Thyroid gland (tissue), 4 donors: ENCODE data around the gene CTXN3. TPM values are rescaled to one million over a fixed set of nuclear protein-coding genes. Genes with fewer than 3 reads are reported as not detected.

Experiments
- DNase-seq, 2 donors: peaks; one replicate each; pipeline ENCODE4 v3.0.0-alpha.2; 2019
- H3K27ac ChIP-seq, 3 donors: fragments of 200-600 bp; sonication (generic); 1 replicate in 2 of 3; 2 replicates in 1 of 3; pipeline ENCODE4 v1.5.1; 2016 to 2019; ENCODE audit warnings: mild to moderate bottlenecking in 1 of 3, moderate library complexity in 1 of 3
- H3K27me3 ChIP-seq: fragments of 200-600 bp; sonication (generic); one replicate; pipeline ENCODE4 v1.5.1; 2019
- H3K36me3 ChIP-seq, 2 donors: fragments of 200-600 bp; sonication (generic); one replicate each; pipeline ENCODE4 v1.5.1; 2016 to 2019
- H3K4me1 ChIP-seq, 2 donors: fragments of 200-600 bp; sonication (generic); one replicate each; pipeline ENCODE4 v1.5.1; 2017 to 2019
- H3K4me3 ChIP-seq, 3 donors: fragments of 200-600 bp; sonication (generic); replicated peaks in 1 of 3; 1 replicate in 2 of 3; 2 replicates in 1 of 3; pipeline ENCODE4 v1.5.1; 2016; ENCODE audit warnings: mild to moderate bottlenecking in 1 of 3
- H3K9me3 ChIP-seq: fragments of 200-600 bp; sonication (generic); one replicate; pipeline ENCODE4 v1.5.1; 2017
- POLR2A ChIP-seq, 2 donors: fragments of 450-650 bp; IDR thresholded peaks; one replicate each; pipeline ENCODE4 v1.6.1; 2017; ENCODE audit warnings: antibody characterized with exemption in 2 of 2, mild to moderate bottlenecking in 2 of 2, moderate library complexity in 1 of 2
- WGBS, 2 donors: methylation state at CpG; one replicate each; pipeline ENCODE4 v1.1.5; 2017; 5-methylcytosine and 5-hydroxymethylcytosine counted together
- intact Hi-C: fragments of 100-400 bp; cut with DNase I; formaldehyde crosslinking; loops from one replicate; pipeline ENCODE4 v1.15.1; 2023
- total RNA-seq, 4 donors: library from RNA; depleted of rRNA; stranded (reverse); fragments of >200 nt; gene quantifications; one replicate each; pipeline ENCODE4 v1.2.3, GENCODE V29; 2016
- TF ChIP-seq, protein P1 (sequence below), 6 experiments: fragments of 200-600 bp in 3 of 6; fragments of 450-650 bp in 3 of 6; sonication (generic) in 3 of 6; IDR thresholded peaks; one replicate each; pipeline ENCODE4 v1.5.1; 2016 to 2019; ENCODE audit warnings: antibody characterized with exemption in 6 of 6, mild to moderate bottlenecking in 2 of 6, inconsistent platforms in 1 of 6, moderate library complexity in 1 of 6

The CTXN3 gene
- total RNA-seq, 4 donors from 2014 or later = not detected

DNA sequence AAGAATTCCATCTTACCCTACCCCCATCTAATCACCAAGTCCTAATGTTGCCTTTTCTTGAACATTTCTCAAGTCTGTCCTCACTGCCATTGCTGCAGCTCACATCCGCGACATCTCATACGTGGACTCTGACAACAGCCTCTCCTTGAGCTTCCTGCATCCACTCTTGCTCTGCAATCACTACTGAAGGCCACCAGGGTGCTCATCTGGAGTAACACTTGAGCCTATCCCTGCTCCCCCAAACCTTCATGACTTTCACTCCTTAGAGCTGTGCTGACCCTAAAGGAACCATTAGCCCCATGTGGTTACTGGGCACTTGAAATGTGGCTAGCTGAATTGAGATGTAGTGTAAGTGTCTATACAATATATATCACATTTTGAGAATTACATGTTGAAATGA, 46.4 kb upstream of the CTXN3 start:
- no peak overlapping the region for H3K27ac ChIP-seq
- H3K9me3 ChIP-seq = no peaks in the 10 kb centered on the region
- no peaks in the 10 kb centered on the region for H3K36me3 ChIP-seq
- no peak for TF ChIP-seq POLR2A (IDR thresholded peaks at IDR 0.05)
- TF ChIP-seq, protein P1, sequence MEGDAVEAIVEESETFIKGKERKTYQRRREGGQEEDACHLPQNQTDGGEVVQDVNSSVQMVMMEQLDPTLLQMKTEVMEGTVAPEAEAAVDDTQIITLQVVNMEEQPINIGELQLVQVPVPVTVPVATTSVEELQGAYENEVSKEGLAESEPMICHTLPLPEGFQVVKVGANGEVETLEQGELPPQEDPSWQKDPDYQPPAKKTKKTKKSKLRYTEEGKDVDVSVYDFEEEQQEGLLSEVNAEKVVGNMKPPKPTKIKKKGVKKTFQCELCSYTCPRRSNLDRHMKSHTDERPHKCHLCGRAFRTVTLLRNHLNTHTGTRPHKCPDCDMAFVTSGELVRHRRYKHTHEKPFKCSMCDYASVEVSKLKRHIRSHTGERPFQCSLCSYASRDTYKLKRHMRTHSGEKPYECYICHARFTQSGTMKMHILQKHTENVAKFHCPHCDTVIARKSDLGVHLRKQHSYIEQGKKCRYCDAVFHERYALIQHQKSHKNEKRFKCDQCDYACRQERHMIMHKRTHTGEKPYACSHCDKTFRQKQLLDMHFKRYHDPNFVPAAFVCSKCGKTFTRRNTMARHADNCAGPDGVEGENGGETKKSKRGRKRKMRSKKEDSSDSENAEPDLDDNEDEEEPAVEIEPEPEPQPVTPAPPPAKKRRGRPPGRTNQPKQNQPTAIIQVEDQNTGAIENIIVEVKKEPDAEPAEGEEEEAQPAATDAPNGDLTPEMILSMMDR (IDR thresholded peaks at IDR 0.05) = no peak
- DNase-seq = no peak
- H3K4me3 ChIP-seq = no peak overlapping the region
- no peaks in the 10 kb centered on the region for H3K27me3 ChIP-seq
- intact Hi-C loops = no loop called here
- H3K4me1 ChIP-seq = peaks cover 12 to 13% of the 10 kb centered on the region in 2 donors
- WGBS, 2 donors = 93 to 96% methylated on average over 3 of the region's 3 CpGs

DNA sequence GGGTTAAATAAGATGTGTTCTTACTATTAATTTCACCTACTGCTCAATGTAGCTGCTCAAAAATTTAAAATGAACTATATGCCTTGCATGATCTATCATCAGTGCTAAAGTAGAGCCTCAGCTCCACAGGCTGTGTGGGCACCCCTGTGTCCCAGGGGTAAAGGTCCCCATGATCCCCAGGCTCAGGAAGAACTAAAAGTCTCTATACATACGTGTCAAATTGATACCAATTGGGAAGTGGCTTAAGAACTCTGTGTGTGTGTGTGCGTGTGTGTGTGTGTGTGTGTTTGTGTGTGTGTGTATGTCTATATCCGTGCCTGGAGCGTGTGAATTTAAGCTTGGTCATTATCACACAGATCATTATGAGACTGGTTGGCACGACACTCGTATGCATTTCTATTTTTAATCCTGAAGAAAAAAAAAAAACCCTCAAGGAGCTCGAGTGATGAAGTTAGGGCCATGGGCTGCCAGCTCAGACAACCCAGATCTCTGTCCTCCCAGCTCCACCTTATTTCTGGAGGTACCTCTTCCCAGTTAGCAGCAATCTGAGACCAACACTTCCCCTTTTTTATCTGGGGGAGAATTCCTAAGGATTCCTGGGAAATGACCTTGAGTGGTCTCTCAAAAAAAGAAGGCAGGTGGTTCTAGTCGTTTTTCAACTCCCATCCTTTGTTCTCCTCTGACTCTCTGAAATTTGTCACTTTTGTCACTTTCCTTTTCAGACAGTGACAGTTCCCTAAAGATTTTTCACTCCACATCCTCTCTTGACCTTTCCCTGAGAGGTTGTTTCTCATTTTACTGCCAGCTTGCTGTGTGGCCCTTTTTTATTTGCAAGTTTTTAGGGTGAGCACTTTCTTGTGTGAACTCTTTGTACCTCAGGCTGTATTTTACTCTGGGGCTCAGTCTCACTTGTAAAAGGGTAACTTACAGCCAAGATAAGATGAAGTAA, 45.7 kb upstream of the CTXN3 start:
- TF ChIP-seq, protein P1 (IDR thresholded peaks at IDR 0.05) = no peak
- Histone ChIP-seq H3K9me3 (no peaks in the 10 kb centered on the region), H3K27me3 (no peaks in the 10 kb centered on the region), H3K36me3 (no peaks in the 10 kb centered on the region), H3K4me1 (peaks cover 12 to 13% of the 10 kb centered on the region in 2 donors), H3K27ac (no peak overlapping the region), H3K4me3 (no peak overlapping the region)
- WGBS, 2 donors = 59 to 63% methylated on average over 8 of the region's 8 CpGs
- intact Hi-C loops = no loop called here
- DNase-seq = no peak

DNA sequence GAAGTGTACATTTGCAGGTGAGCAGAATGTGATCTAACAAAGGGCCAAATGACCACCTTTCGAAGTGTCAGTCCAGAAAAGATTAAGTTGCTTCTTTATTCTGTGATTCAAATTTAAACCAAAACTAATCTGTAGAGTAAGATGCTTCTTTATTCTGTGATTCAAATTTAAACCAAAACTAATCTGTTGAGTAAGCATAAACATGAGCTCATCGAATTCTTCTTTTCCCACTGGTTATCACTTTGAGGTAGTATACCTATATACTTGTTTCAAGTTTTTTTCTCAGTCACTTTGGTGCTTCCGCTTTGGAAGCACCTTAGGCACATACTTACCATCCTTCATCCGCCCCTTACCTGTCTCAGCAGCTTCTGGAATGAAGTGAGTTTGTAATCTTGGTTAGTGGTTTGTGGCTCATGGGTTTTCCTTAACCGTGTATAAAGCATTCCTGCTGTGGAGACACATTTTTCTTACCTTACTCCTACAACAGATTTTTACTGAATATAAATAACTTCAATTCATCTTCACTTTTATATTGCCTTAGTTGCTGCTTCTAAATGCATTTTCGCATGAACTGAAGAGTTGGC, 40.7 kb upstream of the CTXN3 start:
- intact Hi-C loops = no loop called here
- no peak for DNase-seq
- Histone ChIP-seq H3K4me1 (no peaks in the 10 kb centered on the region), H3K4me3 (no peak overlapping the region), H3K9me3 (no peaks in the 10 kb centered on the region), H3K27me3 (no peaks in the 10 kb centered on the region), H3K36me3 (no peaks in the 10 kb centered on the region), H3K27ac (no peak overlapping the region)
- no peak for TF ChIP-seq POLR2A (IDR thresholded peaks at IDR 0.05)
- TF ChIP-seq, protein P1 (IDR thresholded peaks at IDR 0.05) = no peak
- 78 to 92% methylated on average over 6 of the region's 6 CpGs for WGBS, 2 donors

DNA sequence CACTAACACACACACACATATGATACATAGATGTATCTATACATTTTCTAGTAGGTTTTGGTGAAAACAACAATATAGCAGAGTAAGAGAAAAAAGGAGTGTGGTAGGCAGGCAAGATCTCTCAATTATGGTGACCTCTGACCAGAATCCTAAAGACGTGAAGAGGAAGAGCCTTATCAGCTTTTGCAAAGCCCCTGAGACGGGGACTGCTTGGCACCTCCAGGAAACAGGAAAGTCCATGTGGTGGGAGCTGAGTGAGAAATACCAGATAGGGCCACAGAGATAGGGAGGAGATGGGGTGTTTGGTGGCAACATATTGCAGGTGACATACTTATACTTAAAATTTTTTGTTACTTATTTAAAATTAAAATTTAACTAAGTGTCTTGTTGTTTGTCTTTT, 39.9 kb upstream of the CTXN3 start:
- 56 to 88% methylated on average over 2 of the region's 2 CpGs for WGBS, 2 donors

More for the DNA sequence above, 39.9 kb upstream of the CTXN3 start:
- intact Hi-C loops = no loop called here
- H3K9me3 ChIP-seq = no peaks in the 10 kb centered on the region
- no peak overlapping the region for H3K27ac ChIP-seq
- H3K4me1 ChIP-seq = no peaks in the 10 kb centered on the region
- DNase-seq = no peak
- H3K4me3 ChIP-seq = no peak overlapping the region
- no peaks in the 10 kb centered on the region for H3K36me3 ChIP-seq
- no peaks in the 10 kb centered on the region for H3K27me3 ChIP-seq
- TF ChIP-seq, protein P1 (IDR thresholded peaks at IDR 0.05) = no peak
- no peak for TF ChIP-seq POLR2A (IDR thresholded peaks at IDR 0.05)
